Measurements from ENCODE around the gene UNC93A. TPM values are rescaled to one million over a fixed set of nuclear protein-coding genes. Genes with fewer than 3 reads are reported as not detected.
"Not testable (repeated sequence)": the region's sequence is repeated elsewhere in the genome, so short reads cannot be mapped to it uniquely, and the experiment has no call there.

The UNC93A gene
- total RNA-seq, 1 experiment from 2014 or later = not detected

GRCh38 chr6:167309355-167310192 lies 18.5 kb downstream of the UNC93A start:
- not testable (repeated sequence) for DNase-seq (ENCODE audit: low read depth)

- DNase-seq (ENCODE audit: low read depth) = no peak
Measured at GRCh38 chr6:167311286-167311685, 20.2 kb downstream of the UNC93A start.

- not testable (repeated sequence) for DNase-seq (ENCODE audit: low read depth)
Measured at GRCh38 chr6:167311691-167312090, 20.6 kb downstream of the UNC93A start.

- DNase-seq (ENCODE audit: low read depth) = no peak
Measured at GRCh38 chr6:167314180-167314821, 23.2 kb downstream of the UNC93A start.

GRCh38 chr6:167317172-167317571 lies 26.1 kb downstream of the UNC93A start:
- DNase-seq (ENCODE audit: low read depth) = no peak

- not testable (repeated sequence) for DNase-seq (ENCODE audit: low read depth)
Measured at GRCh38 chr6:167318354-167318753, 27.2 kb downstream of the UNC93A start.

GRCh38 chr6:167318856-167319255 lies 27.7 kb downstream of the UNC93A start:
- DNase-seq (ENCODE audit: low read depth) = not testable (repeated sequence)

GRCh38 chr6:167319856-167320753 lies 29.0 kb downstream of the UNC93A start:
- peak; percentile 41 for DNase-seq (ENCODE audit: low read depth)

GRCh38 chr6:167320754-167321056 lies 29.6 kb downstream of the UNC93A start:
- DNase-seq (ENCODE audit: low read depth) = peak; percentile 29

GRCh38 chr6:167321185-167321584 lies 30.1 kb downstream of the UNC93A start:
- not testable (repeated sequence) for DNase-seq (ENCODE audit: low read depth)

- DNase-seq (ENCODE audit: low read depth) = no peak
Measured at GRCh38 chr6:167323111-167323510, 32.0 kb downstream of the UNC93A start.

- DNase-seq (ENCODE audit: low read depth) = no peak
Measured at GRCh38 chr6:167324111-167324510, 33.0 kb downstream of the UNC93A start.

- no peak for DNase-seq (ENCODE audit: low read depth)
Measured at GRCh38 chr6:167325766-167326165, 34.7 kb downstream of the UNC93A start.

- no peak for DNase-seq (ENCODE audit: low read depth)
Measured at GRCh38 chr6:167327391-167327790, 36.3 kb downstream of the UNC93A start.

- no peak for DNase-seq (ENCODE audit: low read depth)
Measured at GRCh38 chr6:167328086-167328485, 37.0 kb downstream of the UNC93A start.

GRCh38 chr6:167329014-167329413 lies 37.9 kb downstream of the UNC93A start:
- DNase-seq (ENCODE audit: low read depth) = no peak

GRCh38 chr6:167330750-167331149 lies 39.6 kb downstream of the UNC93A start:
- DNase-seq (ENCODE audit: low read depth) = no peak

GRCh38 chr6:167331565-167331964 lies 40.5 kb downstream of the UNC93A start:
- DNase-seq (ENCODE audit: low read depth) = no peak

- peak; percentile 41 for DNase-seq (ENCODE audit: low read depth)
Measured at GRCh38 chr6:167336844-167337630, 45.9 kb downstream of the UNC93A start.

GRCh38 chr6:167337675-167338449 lies 46.7 kb downstream of the UNC93A start:
- DNase-seq (ENCODE audit: low read depth) = no peak
